Stimulated activated CD4-positive, alpha-beta T cell treated with anti-CD3 and anti-CD28 coated beads, Interleukin-12 subunit alpha, Interleukin-12 subunit beta, amount 100 ng/mL, for 48 hours (primary cell): ENCODE results near the gene SAT1.
A peak's percentile ranks its signal among the peaks of the same experiment; 100 is the strongest.
"Not testable (repeated sequence)": the region's sequence is repeated elsewhere in the genome, so short reads cannot be mapped to it uniquely, and the experiment has no call there.

Source experiments
- DNase-seq, 3 donors: peaks; one replicate each; pipeline ENCODE4 v3.0.0-alpha.2; 2020; ENCODE audit warnings: low read depth in 2 of 3, low spot score in 1 of 3

The SAT1 gene

DNA sequence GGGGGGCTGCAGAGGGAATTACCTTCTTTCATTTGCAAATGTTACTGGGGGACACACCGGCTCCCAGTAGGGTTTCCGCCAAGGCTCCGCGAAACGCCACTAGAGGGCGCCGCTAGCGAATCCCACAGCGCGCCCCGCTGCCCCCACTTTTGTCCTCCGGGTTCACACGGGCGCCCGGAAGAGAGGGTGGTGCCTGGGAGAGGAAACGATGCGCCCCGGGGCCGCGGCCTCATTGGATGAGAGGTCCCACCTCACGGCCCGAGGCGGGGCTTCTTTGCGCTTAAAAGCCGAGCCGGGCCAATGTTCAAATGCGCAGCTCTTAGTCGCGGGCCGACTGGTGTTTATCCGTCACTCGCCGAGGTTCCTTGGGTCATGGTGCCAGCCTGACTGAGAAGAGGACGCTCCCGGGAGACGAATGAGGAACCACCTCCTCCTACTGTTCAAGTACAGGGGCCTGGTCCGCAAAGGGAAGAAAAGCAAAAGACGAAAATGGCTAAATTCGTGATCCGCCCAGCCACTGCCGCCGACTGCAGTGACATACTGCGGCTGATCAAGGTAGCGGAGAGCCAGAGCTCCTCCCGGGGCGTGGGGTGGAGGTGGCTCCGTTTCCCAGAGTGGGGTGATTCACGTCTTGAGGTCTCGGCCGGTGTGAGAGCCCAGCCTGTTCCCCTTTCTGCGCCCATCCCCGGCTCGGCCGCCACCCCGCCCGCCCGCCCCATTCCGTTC is at the start of gene SAT1:
TSS of gene SAT1 (plus strand) at position 311 of the 726 bp plus-strand sequence. CDS start at position 490, 179 bp downstream.
- DNase-seq, result peak; percentile 86 to 92 (median 87)

DNA sequence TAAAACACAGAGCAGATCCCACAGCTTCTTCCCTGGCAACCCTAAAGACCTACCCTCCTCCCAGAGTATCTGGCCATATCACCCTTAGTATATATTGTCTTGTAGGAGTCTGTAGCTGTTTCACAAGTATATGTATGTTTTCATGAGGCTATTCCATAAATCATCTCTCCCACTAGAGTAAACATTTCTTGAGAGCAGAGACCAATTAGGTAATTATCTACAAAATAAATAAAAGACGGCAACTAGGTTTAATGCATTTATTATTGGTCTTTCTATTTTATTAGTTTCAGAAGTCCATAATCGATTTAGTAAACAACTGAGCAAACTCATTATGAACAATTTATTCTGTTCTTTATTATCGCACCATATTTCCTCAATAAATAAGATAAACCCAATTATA is 46.9 kb upstream of the SAT1 start:
- DNase-seq, result no peak

DNA sequence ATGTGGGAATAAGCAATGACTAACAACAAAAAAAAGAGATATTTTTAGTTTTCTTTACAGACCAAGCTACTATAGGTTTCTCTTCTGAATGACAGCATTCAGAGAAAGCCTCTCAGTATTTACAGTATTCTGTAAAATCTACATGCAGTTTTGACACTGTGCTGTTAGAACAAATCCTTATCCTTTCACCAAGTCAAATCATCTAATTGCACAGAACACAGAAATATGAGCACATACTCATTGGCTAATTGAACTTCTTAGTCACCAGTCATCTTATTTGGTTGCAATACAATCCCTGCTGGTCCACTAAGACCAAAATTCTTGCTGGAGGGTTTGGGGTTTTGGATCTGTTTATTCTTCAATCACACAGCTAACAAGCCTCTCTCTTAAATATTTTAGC is 45.6 kb upstream of the SAT1 start:
- DNase-seq, result no peak

DNA sequence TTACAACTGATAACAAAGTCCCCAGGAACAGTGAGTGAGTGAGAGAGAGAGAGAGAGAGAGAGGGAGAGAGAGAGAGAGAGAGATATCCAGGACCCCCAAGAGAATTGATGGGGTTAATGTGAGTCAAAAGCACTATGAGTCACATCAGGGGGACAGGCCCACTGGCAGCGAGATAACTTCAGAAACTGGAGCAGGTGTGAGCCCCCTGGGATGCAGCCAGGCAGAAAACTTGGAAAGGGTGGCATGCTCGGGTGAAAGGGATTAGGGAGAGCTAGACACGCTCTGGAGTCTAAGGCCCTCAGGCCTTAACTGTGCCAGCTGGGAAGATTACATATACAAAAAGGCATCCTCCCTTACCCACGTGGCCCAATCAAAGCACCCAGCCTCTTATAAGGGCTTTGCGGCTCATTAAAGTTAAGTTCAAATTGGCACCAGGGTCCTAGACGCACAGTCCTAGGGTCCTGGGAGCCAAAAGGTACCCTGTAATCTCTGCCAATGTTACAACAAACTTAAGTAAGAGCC is 40.7 kb upstream of the SAT1 start:
- DNase-seq, result no peak

DNA sequence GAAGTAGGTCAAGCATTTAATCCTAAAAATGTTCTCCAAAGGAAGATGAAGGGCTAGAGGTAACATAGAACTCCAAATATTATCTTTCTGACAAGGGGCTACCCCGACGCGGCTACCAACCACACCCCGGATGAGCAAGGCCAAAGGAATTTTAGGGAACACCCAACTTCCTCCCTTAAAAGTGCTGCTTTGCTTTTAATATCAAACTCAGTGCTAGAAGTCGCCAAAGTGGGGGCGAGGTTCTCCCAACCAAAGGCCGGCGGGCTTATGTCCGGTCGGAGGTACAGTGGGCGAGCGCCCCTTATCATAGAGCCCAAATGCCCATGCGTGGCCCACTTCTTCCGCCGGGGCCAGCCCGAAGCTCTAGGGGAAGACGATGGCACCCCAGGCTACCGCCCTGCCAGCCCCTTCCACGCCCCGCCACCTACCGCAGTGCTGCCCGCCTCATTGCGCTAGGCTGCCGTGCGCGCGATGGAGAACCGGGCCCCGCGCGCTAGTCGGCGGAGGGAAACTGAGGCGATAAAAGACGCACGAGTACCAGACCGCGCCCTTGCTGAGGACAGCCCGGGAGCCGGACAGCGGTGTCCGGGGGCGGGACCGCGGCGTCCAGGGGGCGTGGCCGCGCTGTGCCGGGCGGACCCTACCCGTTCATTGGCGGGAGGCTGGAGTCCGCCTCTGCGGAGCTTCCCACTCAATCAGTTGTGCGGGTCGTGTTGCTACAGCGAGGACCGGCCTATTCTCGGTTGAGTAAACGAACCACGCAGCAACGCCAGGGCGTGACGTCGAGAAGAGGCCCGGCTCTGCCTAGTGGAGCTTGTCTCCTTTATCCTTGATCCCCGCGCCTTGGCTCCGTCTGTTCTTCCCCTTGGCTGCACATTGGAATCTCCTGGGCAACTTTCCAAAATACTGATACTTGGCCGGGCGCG is 40.0 kb upstream of the SAT1 start, which contains the start of gene ACOT9:
TSS of gene ACOT9 (minus strand) at position 580 of the 926 bp plus-strand sequence. CDS start at position 448, 132 bp downstream.
- DNase-seq, result peak; percentile 51 to 64 (median 61)

DNA sequence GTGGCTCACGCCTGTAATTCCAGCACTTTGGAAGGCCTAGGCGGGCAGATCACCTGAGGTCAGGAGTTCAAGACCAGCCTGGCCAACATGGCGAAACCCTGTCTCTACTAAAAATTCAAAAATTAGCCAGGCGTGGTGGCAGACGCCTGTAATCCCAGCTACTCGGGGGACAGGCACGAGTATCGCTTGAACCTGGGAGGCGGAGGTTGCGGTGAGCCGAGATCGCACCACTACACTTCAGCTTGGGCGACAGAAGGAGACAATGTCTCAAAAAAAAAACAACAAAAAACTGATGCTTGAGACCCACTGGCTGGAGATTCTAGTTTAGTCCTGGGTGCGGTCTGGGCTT is 39.4 kb upstream of the SAT1 start:
- DNase-seq, result not testable (repeated sequence)

DNA sequence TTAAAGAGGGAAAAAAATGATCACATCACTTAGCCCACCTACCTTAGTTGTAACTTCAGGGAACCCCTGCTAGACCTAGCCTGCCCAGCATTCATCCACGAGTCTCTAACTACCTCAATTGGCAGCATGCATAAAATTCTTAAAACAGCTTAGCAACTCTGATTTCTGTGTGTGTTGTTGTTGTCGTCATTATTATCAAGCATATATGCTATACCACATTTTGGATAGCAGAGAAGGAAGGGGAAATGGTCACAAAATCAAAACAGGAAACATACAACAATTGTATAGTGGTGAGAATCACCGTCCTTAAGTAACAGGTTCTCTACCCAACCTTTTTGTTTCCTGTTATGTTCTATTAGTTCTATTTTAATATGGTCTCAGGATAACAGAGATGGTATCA is 37.2 kb upstream of the SAT1 start:
- DNase-seq, result no peak

DNA sequence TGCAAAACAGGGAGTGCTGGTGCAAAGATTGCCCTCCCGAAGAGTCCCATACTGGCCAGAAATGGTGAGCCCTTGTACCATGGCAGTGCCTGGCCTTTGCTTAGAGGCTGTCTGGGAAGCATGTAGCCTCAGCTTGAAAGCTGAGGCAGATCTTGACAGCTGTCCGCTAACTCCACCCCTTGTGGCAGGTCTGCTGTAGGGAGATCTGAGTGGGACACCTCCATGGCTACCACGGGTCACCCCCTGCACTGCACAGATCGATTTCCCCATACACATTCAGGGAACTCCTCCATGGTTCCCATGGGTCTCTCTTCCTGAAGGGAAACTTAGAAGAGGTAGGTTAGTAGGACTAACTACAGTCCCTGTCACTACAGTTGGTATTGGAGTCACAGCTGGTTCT is 33.8 kb upstream of the SAT1 start:
- no peak for DNase-seq

DNA sequence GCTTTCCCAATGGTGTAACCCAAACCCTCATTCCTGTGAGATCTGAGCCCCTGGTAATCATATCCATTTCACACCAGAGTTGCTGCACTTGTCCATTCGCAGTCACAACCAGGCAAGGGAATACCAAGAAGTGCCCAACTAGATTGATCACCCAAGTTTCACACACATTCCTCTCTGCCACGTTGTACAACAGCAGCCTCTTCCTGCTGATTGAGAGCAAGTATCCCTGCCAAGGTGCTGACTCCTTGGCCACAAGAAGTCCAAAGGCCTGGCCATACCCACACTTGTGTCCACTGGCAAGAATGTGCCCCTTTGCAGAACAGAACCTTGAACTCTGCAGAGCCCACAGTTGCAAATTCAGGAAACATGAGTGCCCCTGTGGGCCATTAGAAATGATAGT is 33.4 kb upstream of the SAT1 start:
- DNase-seq, result no peak

DNA sequence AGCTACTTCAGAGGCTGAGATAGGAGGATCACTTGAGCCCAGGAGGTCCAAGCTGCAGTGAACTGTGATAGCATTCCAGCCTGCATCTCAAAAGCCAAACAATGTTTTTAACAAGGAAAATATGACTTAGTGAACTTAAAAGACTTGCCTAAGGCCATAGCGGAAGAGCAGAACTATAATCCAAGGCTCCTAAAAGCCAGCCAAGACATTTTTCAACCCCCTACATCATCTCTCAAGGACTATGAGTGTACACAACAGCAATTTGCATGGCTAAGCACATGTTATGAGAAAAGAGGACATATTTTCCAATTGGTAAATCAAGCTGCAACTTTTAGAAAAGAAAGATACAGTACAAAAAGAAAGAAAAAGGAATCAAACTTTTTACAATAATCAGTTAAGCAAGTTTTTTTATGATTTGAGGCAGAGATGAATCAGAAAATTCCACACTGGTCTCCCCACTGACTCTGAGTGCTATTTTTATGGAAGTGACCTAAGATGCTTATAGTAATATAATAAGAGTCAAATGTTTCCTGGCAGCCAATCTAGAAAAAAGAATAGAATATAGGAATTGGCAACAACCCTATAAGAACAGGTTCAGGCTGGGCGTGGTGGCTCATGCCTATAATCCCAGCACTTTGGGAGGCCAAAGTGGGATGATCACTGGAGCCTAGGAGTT is 30.1 kb upstream of the SAT1 start:
- no peak for DNase-seq

DNA sequence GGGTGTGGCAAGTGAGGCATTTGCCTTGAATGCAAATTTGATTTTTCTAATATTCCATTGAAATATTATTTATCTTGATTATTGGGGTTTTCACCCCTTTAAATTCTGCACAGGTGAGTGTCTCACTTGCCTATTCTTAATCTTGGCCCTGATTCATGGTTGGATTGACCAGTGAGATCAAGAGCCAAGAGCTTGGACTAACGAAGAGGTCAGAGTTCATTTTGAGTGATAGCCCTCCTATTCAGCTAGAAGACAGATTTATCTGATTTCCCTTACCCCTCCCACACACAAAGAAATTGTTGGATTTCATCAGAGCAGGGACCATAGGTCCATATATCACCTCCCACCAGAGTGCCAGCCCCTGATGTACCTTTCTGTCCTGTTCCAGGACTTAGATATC is 28.3 kb upstream of the SAT1 start:
- no peak for DNase-seq

DNA sequence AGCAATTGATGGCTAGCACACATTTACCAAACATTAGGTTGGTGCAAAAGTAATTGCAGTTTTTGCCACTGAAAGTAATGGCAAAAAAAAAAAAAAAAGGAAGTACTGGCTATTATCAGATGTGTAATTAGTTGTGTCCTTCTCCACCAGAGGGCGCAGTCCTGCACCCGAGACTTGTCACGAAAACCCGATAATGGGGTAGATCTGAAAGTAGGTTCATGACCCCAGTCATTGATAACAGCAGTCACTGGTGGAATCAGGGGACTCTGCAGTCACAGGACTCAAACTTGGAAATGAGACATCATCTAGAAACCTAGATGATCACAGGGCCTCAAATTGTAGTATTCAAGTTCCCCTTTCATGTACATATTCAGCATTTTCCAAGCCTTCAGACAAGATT is 26.8 kb upstream of the SAT1 start:
- peak in 2 of 3 donors; percentile 29 to 54 for DNase-seq

DNA sequence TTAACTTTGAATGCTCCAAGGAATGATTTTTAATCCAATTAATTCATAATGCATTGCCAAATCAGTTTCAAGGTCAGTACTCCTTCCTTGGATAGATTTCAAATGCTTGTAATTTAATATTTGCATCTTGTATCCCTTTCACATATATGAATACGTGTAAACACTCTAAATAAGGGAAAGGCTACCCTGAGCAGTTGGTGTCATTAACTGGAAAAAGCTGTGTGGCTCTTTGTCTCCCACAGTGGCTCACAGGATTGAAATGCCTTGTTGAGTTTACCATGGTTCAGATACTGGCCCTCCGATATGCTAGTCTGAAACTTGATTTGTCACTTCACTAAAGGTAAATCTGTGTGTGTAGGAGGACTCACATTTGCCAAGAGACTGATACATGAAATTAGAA is 23.2 kb upstream of the SAT1 start:
- DNase-seq, result no peak

DNA sequence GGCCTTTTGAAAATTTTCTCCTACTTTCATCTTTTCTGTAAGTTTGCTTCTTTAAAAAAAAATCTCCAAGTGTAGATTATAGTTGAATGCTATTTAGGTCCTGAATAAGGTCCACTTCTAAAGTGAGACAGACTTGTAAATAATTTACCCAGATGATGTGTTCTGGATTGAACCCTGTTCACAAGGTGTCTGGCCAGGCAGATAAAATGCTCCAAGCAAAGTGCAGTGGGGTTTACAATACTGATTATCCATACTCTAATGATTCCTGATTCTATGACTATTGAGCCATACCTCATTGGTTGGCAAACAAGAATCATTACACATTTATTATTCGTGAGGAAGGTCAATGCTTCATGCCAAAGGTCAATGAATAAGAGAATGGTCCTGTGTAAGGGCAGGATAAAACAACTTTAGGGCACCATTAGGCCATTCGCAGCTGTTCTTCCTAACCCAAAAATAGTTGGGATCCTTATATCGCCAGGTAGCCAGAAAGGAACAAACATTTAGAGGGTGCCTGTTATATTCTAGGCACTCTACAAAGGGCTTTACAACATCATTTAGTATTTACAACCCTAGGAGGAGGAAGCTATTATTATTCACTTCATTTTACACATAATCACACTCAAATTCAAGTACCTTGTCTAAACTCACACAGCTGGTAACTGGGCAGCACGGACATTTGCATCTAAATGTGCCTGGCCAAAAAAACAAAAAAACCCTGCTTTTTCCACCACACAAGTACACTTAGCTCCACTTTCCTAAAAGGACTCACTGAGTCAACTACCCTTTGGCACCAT is 18.6 kb upstream of the SAT1 start:
- DNase-seq, result no peak

DNA sequence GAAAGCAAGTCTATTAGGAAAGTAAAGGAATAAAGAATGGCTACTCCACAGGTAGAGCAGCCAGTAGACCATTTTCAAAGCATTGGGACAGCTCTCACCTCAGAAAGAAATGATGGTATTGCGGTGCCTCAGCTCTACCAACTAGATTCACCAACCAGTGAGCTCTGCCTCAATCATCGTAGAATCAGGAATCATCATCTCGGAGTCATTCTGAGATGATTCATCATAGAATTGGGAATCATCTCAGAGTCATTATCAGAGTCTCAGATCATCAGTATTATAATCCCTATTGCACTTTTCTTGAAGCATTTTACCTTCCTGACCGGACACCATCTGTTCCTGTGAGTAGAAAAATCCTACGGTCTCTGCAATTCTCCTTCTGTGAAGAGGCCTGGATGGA is 17.5 kb upstream of the SAT1 start:
- no peak for DNase-seq

DNA sequence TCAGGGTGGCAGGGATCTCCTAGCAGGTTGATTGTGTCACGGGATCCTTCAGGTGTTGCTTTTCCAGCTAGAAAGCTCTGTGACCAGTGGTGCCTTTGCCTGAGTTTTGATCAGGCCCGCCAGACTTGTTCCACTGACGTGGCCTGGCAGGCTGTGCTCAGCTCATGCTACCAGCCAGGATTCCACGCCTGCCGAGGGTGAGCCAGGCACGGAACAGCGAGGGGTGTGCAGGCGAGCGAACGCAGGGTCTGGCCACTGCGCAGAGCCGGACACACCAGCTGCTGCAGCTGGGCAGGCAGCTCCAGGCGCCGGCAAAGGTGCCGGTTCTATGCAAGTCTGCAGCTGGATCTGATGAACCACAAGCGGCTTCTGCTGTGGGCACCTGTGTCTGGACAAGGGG is 17.1 kb upstream of the SAT1 start:
- no peak for DNase-seq

DNA sequence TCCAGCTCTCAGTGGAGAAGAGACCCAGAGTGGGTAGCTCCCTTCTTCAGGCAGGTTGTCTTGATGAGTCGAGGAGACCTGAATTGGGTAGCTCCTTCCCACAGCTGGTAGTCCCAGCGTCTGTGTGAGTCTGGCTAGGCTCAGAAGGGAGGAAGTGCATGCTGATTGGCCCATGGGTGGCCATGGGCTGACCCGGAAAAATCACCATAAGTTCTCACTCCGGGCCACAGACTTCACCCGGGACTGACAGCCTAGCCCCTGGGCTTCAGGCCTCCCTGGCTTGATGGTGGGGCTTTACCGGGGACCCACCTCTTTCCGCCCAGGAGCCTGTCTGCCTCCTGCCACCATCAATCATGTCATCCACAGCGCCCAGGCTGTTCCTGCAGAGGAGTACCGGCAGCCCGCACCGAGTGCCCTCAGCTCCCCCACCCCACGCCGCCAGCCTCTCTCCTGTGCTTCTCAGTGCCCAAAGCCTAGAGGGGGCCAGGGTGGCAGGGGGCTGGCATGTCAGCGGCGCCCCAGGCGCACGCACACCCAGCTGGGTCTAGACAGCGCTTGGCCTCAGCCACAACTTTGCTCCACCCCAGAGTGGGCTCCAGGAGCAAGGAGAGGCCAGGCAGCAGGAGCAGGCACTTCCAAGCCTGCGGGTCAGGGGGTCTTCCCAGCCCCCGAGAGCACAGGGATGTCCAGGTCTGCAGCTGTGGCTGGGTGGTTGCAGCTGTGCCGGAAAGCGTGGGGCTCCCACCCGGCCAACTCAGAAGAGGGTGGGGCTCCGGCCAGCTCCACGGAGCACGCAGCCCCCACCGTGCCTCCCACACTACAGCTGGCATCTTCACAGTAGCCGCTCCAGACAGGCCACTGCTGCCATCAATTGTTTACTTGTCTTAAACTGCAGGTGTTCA is 16.1 kb upstream of the SAT1 start:
- no peak for DNase-seq

DNA sequence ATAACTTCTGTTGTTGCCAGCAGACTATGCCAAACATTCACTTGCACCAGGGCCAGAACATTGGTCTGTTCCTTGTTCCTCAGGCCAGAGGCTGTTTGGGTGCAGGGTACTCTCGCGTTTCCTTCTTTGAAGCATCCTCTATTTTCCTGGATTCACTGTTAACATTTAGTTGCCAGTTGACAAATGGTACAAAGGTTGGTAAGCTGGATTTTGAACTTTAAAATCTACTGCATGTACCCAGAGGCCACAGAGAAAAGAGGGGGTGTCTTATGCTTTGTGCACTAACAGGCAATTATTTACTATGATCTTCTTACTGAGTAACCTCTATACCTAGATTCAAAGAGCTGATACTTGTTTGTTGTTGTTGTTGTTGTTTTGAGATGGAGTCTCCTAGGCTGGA is 12.8 kb upstream of the SAT1 start:
- DNase-seq, result no peak

DNA sequence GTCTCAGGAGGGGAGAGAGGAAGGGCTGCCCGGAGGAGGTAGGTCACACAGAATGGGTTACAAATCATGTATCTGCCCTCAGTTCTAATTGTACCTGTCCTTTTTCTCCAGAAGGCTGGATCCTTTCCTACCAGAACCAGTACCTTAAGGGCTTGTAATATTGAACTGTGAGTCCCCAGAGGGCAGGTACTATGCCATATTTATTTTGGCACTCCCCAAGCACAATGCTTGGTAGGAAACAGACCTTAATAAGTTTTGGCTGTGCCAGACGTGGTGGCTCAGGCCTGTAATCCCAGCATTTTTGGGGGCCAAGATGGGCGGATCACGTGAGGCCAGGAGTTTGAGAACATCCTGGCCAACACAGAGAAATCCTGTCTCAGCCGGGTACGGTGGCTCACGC is 11.9 kb upstream of the SAT1 start:
- DNase-seq, result not testable (repeated sequence)
